NCI-H146 treated with DMSO at 0.1 percent for 48 hours (cell line): ENCODE results near the gene OTX2.
A peak's percentile ranks its signal among the peaks of the same experiment; 100 is the strongest.

Source experiments
- DNase-seq: peaks from one replicate; lab custom pipeline; 2025; ENCODE audit not compliant: unreplicated experiment; lab: John Stamatoyannopoulos, UW

OTX2 gene

GRCh38 chr14:56810147-56810719, at the start of gene OTX2:
Gene OTX2, minus strand, starts transcription at chr14:56810479. Its CDS starts 5,023 bp downstream, at chr14:56805456.
- DNase-seq, result no peak

GRCh38 chr14:56858422-56858821, 48.1 kb upstream of the OTX2 start:
- no peak for DNase-seq

- DNase-seq, result no peak
Measured at GRCh38 chr14:56857216-56857615, 46.9 kb upstream of the OTX2 start.

DNA sequence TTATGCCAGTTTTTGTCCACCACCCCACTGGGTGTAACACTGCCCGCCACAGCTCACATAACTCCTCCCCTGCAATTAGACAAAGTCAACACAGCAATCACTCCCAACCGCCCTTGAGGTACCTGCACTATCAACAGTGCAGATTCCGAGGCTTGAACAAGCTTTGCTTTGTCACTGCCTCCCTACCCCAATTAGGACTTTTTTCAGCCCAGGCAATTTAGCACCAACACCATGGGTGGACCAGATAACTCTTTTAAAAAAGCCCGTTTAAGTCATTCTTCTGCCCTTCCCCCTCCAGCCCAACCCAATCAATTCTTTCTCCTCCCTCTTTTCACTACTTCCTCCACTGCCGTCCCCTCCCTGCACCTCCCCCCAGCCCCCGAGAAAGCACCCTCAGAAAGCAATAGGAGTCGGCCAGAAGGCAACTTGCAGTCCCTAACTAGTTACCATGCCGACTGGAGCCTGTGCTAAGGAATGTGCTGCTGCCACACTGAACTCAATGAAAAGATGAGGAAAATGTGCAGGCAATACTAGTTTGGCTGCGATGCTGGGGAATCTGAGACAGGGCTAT, 45.7 kb upstream of the OTX2 start:
- DNase-seq, result peak; percentile 73

GRCh38 chr14:56854325-56854724, 44.0 kb upstream of the OTX2 start:
- peak; percentile 20 for DNase-seq

DNA sequence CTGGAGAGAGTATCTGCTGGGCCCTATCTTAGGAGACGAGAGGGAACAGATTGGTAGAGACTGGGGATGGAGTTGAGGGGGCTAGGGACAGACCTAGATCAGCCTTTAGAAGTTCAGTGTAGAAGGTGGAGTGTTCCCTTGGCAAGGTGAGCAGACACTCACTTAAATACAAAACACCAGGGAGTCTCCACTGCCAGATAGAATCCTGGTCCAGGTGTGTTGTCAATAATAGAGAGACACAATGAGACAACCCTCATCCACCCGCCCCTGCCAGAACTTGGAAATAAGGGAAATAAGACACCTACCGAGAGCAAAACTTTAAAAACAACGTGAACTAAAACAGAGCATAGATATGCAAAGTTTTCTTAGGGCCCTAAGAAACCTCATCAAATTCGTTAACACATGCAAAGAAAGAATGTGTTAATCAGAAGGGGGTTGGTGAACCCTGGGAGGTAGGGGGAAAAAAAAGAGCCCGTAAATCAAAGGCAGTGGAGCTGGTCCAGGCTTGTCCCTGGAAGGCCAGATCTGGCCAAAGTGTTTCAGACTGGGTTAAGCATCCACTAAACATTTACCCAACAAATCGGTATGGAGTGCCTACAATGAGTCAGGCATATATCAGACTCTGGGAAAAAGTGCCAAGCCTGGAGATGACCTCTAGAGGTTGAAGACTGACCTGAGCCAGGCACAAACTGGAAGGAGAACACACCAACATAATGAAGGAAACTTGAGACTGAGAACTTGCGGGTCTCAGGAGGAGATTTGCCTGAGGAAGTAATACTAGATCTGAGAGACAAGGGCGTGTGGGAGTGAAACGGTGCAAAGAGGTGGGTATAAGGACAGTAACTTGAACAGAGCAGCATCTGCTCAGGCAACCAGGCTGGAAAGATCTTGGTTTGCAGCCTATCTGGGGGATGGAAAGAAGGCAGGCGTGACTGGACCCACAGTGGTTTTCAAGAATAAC, 37.0 kb upstream of the OTX2 start:
- peak; percentile 3 for DNase-seq

DNA sequence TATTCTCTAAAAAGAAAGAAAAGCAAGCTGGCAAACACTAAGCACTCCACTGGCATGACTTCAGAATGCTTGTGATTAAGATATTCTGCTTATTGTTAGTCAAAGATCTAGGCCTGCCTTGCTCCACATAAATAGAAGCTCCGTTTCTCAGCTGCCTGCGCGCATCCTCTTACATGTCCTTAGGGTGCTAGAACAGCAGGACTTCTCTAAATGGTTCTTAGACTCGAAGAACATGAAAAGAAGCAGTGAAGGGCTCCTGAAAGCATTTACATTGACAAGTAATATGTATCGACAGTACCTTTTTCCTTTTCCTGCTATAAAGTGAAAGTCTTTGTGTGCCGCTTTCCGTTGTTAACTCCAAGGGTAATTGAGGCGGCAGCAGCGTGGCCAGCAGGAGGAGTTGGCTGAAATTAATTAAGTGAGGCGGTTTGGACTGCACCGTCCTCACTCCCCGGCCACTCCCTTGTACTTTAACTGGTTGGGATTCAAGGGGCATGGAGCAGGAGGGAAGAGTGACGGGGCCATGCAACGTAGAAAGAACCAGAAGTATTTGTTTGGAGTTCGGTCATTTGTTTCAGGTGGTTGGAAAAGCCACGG, 34.2 kb upstream of the OTX2 start:
- DNase-seq, result no peak

- no peak for DNase-seq
Measured at GRCh38 chr14:56841611-56842010, 31.3 kb upstream of the OTX2 start.

- DNase-seq, result no peak
Measured at GRCh38 chr14:56840221-56840620, 29.9 kb upstream of the OTX2 start.

GRCh38 chr14:56829151-56829550, 18.9 kb upstream of the OTX2 start:
- DNase-seq, result no peak

DNA sequence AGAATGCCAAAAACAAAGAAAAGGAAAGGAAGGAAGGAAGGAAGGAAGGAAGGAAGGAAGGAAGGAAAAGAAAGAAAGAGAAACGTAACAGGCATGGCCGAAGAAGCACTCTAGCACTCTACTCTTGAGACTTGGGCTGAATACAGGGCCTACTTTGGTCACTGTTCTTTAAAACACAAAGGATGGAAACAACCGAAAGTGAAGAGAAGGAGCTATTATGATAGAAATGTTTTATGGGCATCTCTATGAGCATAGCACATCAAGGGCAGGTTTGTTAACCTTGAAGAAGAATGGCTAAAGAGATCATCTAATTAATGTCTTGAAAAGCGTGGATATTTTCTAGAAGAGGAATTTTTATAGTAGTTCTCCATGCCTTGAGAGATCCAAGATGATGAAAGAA, 15.9 kb upstream of the OTX2 start:
- no peak for DNase-seq

- peak; percentile 97 for DNase-seq
Measured at GRCh38 chr14:56821805-56822610, 11.7 kb upstream of the OTX2 start.

GRCh38 chr14:56821177-56821576, 10.9 kb upstream of the OTX2 start:
- no peak for DNase-seq

GRCh38 chr14:56817396-56817921, 7.2 kb upstream of the OTX2 start:
- no peak for DNase-seq

DNA sequence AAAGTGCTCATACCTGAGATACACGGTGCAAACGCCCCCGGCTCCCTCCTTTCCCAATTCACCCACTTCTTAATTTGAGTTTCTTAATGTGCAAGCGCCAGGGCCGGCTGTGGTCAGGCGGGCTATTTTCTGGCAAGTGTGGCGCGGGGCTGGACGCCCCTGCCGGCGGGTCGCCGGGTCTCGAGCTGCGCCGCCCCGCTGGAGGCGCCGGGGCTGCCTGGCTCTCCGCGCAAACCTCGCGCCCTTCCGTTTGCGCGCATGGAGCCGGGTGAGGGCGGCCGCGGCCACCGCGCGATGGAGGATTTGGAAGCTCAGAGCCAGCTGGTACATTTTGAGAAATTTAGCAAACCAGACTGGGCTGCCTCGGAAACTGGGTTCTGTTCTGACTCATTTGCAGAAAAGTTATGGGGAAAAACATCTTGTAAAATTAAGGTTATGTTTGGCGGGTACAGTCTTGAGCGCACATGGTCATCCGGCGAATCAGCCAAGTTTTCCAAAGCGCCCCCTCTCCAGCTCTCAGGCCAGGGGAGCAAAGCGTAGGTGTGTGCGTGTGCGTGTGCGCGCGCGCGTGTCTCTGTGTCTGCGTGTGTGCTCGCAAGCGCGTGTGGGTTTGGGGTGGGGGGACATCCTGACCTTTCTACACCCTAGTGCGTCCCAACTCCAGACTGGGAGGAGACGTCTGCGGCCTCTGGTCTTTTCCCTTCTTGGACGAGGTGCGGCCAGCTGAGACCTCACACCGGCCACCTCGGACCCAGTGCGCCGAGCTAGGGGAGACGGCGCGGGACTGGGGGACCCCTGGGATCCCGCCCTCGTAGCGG, 6.5 kb upstream of the OTX2 start:
- no peak for DNase-seq

DNA sequence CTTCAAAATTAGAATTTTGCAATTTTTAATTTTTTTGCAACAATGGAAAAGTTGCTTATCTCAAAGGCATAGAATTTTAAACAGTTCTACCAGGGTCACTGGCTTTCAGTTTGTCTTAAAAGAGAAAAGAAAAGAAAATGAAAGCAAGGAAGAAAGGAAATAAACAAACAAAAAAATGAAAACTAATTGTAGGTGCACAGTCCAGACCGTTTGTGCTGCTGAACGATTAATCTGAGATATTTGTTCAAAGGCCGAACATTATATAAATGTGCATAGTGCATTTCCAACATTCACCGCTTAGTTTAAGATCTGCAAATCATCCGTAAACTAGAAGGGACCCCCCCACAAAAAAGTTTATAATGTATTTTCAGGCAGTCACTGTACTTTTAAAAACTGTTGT, 5.5 kb upstream of the OTX2 start:
- no peak for DNase-seq

DNA sequence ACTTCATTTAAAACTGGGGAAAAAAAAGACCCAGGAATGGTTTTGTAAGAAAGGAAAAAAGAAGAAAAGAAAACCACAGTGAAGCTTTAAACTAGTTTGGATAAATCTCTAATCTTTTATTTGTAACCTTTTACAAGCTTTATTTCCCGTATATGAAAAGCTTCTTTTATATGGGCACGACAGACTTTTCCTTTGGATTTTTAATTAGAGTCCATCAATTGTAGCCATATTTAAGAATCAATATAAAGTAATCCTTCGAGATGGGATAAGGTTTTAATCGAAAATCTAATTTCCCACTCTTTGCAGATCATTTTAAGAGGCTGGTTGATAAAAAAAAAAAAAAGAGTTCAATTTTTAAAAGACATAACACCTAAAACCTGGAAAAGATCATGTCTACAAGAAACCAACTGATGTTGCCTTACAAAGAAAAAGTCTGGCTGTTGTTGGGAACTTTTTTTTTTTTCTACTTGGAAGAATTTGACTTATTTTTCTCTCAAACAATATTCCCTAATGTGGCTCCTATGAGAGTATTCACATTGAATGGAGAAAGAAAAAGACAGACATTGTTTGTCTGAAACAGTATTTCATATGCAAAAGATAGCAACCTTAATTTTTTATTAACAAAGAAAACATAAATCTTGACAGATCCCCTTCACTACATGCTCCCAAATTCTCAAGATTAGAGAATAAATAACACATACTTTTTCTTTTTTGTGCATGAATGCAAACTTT, 4.9 kb upstream of the OTX2 start:
- no peak for DNase-seq

GRCh38 chr14:56814519-56814959, 4.3 kb upstream of the OTX2 start:
- no peak for DNase-seq

- DNase-seq, result no peak
Measured at GRCh38 chr14:56813143-56813551, 2.9 kb upstream of the OTX2 start.
